HG02610 (cell line): ENCODE measurements around the gene MCM10.
"Not testable (repeated sequence)": the region's sequence is repeated elsewhere in the genome, so short reads cannot be mapped to it uniquely, and the experiment has no call there.

ENCODE experiments used
- ATAC-seq: cut with Tn5 transposase; IDR thresholded peaks from one replicate; pipeline ENCODE4 v1.9.1; 2021; ENCODE audit warnings: mild to moderate bottlenecking, moderate library complexity; ENCODE audit not compliant: unreplicated experiment

Gene MCM10

GRCh38 chr10:13219685-13220670, 58.6 kb downstream of the MCM10 start:
- no peak for ATAC-seq

GRCh38 chr10:13221572-13221971, 60.2 kb downstream of the MCM10 start:
- ATAC-seq, result no peak

DNA sequence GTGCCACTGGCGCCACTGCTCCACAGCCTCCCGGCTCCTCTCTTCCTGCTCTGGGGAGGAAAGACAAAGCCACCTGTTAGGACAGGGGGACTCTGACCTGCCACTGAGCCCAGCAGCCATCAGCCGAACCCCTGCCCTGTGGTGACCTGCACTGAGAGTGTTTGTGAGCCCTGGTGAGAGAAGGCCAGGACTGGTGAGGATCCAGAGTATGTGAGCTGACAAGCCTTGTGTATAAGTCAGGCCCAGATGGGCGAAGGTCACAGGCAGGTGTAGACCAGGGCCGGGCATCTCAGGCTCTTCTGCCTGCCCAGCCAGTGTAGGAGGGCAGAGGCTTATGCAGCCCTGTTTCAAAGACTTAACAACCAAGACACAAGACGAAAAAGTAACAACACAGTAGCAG, 60.8 kb downstream of the MCM10 start:
- no peak for ATAC-seq

GRCh38 chr10:13222566-13222965, 61.2 kb downstream of the MCM10 start:
- no peak for ATAC-seq

DNA sequence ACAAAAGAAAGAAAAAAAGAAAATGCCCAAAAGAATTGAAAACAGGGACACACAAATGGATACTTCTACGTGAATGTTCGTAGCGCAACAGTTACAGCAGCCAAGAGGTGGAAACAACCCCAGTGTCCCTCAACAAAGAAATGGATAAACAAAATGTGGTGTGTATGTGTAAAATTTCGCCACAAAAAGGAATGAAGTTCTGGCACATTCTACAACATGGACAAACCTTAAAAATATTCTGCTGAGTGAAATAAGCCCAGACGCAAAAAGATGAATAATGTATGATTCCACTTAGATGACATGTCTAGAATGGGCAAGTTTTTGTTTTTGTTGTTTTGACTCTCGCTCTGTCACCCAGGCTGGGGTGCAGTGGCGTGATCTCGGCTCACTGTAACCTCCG, 61.9 kb downstream of the MCM10 start:
- ATAC-seq, result no peak

- ATAC-seq, result no peak
Observed at GRCh38 chr10:13224210-13224995, 63.0 kb downstream of the MCM10 start.

- no peak for ATAC-seq
Observed at GRCh38 chr10:13225601-13226000, 64.2 kb downstream of the MCM10 start.

GRCh38 chr10:13227031-13227430, 65.7 kb downstream of the MCM10 start:
- ATAC-seq, result no peak

GRCh38 chr10:13231190-13231589, 69.8 kb downstream of the MCM10 start:
- ATAC-seq, result no peak

- no peak for ATAC-seq
Observed at GRCh38 chr10:13231808-13232207, 70.5 kb downstream of the MCM10 start.

- ATAC-seq, result no peak
Observed at GRCh38 chr10:13233358-13233757, 72.0 kb downstream of the MCM10 start.

DNA sequence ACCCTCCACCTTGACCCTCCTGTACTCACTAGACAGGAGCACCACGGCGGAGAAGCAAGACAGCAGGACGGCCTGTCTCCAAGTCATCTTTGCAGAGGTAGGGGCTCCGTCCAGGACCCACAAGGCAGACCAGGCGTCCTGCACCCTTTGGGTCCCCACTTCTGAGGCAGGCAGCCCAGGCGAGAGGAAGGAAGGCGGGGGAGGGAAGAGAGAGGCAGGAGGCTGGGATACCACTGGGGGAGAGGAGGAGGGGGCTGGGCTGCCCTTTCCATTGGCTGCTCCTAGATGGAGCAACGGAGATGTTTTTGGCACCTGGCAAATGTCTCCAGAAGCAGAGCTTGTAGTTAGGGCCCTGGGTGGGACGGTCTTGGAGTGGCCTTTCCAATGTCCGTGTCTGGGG, 72.8 kb downstream of the MCM10 start, which contains the start of gene UCMA:
UCMA (minus strand) TSS at position 203 of the 400 bp plus-strand sequence; CDS start at position 87, 116 bp downstream.
- no peak for ATAC-seq

- not testable (repeated sequence) for ATAC-seq
Observed at GRCh38 chr10:13234736-13235135, 73.4 kb downstream of the MCM10 start.

DNA sequence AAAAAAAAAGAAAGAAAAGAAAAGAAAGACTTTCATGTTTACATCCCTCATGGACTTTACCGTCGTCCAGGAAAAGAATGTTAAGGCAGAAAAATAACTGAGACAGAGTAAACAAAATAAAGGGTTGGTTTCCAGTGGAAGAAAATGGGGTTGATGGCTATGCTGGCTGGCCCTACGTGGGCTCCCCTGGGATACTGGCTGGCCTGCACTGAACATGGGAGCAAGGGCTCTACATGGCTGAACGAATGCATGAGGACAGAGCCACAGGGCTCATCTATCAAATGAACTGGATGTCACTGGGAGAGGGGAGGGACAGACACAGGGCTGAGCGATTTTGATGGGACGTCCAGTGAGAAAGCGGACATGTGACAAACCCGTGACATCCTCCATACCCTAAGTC, 75.3 kb downstream of the MCM10 start:
- ATAC-seq, result no peak

DNA sequence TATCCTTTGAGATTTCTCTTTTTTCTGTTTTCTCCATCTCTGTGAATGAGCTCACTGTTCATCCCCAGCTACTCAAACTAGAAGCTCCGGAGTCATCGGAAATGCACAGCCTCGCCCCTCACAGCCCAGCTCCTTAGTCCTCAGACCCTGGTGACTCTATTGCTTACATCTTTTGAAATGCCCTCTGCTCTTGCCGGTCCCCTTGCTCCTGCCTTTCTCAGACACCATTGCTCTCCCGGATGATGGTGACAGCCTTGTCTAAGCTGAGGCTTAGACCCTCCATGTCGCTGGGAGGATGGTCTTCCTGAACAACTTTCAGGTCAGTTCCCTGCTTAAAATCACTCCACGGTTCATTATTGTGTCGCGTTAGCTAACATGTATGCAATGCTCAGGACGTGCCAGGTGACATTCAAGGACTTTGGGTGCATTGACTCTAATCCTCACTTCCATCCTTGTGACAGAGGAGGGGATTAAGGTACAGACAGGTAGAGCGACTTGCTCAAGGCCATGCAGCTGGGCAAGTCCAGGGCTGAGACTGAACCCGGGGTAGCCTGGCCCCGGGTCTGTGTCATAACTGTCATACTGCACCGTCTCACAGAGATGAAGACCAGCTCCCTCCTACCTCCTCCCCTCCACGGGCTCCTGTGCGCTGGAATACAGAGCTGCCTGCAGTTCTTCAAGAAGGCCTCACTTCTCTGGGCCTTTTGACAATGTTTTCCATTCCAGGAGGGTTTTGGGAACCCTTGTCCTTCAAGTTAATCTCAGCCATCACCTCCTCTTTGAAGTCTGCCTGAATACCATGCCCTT, 77.1 kb downstream of the MCM10 start:
- ATAC-seq, result no peak

DNA sequence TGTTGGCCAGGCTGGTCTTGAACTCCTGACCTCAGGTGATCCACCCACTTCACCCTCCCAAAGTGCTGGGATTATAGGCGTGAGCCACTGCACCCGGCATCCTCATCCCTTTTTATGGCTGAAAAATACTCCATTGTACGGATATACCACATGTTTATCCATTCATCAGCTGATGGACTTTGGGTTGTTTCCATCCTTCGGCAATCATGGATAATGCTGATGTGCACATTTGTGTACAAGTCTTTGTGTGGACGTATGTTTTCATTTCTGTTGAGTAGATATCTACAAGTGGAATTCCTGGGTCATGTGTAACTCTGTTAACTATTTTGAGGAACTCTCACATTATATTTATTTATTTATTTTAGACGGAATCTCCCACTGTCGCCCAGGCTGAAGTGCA, 78.6 kb downstream of the MCM10 start:
- ATAC-seq, result no peak

DNA sequence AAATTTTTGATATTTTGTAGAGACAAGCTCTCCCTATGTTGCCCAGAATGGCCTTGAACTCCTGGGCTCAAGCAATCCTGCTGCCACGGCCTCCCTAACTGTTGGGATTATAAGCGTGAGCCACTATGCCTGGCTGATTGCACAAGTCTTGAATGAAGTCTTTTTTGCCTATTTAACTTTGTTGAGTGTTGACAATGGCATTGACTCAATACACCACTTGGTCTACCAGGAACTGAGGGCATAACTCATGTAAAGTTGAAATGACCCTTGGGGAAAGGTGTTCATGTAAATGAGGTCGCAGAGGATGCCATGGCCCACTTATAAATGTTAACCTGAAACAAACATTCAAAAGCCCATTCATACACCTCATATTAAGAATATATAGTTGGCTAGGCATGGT, 80.3 kb downstream of the MCM10 start:
- no peak for ATAC-seq

DNA sequence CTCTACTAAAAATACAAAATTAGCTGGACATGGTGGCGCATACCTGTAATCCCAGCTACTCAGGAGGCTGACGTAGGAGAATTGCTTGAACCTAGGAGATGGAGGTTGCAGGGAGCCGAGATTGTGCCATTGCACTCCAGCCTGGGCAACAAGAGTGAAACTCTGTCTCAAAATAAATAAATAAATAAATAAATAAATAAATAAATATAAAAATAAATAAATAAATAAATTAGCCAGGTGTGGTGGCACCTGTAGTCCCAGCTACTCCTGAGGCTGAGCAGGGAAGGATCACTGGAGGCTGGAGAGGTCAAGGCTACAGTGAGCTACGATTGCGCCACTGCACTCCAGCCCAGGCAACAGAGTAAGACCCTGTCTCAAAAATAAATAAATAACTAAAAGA, 80.9 kb downstream of the MCM10 start:
- ATAC-seq, result not testable (repeated sequence)

DNA sequence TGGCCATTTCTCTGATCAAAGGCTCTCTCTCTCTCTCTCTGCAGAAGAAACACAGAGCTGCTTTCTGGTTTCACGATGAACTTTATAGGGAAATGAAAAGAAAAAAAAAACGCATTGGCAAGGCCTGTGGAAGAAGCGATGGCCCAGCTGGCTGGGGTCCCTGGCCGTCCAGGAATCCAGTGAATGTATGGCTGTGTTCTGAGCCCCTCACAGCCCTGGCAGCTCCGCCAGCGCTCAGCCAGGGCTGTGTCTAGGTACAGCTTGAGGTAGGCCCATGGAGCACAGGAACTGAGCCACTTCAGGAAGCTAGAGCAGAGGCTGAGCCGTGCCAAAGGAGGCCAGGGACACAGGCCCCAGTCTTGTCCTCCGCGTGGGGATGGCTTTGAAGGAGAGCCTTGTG, 85.9 kb downstream of the MCM10 start:
- no peak for ATAC-seq

DNA sequence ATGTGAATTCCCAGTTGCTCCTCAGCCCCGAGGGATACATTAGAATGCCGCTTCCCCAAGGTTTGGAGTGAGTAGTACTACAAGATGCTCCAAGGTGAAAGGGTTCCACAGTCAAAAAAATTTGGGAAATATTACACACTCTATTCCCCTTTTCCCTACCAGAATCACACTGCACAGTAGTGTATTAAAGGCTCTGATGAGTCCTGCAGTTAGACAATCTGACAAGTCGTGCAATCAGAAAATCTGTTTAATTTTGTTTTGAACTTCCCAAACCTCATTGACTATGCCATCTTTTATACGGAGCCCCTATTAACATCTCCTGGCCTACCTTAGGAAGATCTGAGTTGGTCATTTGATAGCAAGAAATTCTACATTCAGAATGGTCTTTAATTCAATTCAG, 86.4 kb downstream of the MCM10 start:
- ATAC-seq, result no peak

- no peak for ATAC-seq
Observed at GRCh38 chr10:13253726-13254125, 92.4 kb downstream of the MCM10 start.
